Activated CD4-positive, CD25-positive, alpha-beta regulatory T cell treated with anti-CD3 and anti-CD28 coated beads, Interleukin-2, amount 50 U/mL, for 24 hours (primary cell): Measurements from ENCODE around the gene P2RY6.

Experiments
- ATAC-seq, 2 donors: fragments of 150-1000 bp; cut with Tn5 transposase; one replicate each; pipeline ENCODE4 v1.10.0; 2021; ENCODE audit warnings: mild to moderate bottlenecking in 1 of 2, moderate library complexity in 1 of 2

The P2RY6 gene

GRCh38 chr11:73338279-73338678, 66.1 kb downstream of the P2RY6 start:
- no peak for ATAC-seq

- ATAC-seq, result no peak
These were observed 68.0 kb downstream of the P2RY6 start for GRCh38 chr11:73340164-73340563.

- ATAC-seq, result no peak
These were observed 70.5 kb downstream of the P2RY6 start for GRCh38 chr11:73342633-73343032.

GRCh38 chr11:73343076-73343873, 71.1 kb downstream of the P2RY6 start:
- no peak for ATAC-seq

GRCh38 chr11:73344191-73344607, 72.1 kb downstream of the P2RY6 start:
- no peak for ATAC-seq

- no peak for ATAC-seq
These were observed 73.5 kb downstream of the P2RY6 start for GRCh38 chr11:73345481-73346160.

GRCh38 chr11:73346186-73346935, 74.2 kb downstream of the P2RY6 start:
- no peak for ATAC-seq

- no peak for ATAC-seq
These were observed 74.9 kb downstream of the P2RY6 start for GRCh38 chr11:73347067-73347466.
